ENCODE measurements around the gene TRPM8.

DNA sequence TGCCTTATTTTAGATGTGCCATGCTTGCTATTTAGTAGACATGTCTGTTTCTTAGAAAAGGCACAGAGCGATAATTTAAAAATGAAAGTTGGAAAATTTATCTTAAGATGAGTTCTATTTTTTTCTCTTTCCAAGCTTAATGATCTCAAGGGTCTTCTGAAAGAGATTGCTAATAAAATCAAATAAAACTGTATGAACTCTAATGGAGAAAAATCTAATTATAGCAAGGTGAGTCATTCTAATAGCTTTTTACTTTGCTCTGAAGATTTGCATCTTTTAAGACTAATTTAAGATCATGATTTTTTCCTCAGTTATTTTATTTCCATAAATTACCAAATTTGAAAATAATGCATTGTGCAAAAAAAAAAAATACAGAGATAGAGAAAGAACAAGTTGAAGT lies 97.3 kb downstream of the TRPM8 start:
- TF ChIP-seq, protein P1, sequence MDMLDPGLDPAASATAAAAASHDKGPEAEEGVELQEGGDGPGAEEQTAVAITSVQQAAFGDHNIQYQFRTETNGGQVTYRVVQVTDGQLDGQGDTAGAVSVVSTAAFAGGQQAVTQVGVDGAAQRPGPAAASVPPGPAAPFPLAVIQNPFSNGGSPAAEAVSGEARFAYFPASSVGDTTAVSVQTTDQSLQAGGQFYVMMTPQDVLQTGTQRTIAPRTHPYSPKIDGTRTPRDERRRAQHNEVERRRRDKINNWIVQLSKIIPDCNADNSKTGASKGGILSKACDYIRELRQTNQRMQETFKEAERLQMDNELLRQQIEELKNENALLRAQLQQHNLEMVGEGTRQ (IDR thresholded peaks at IDR 0.05) = no peak
- TF ChIP-seq, protein P2, sequence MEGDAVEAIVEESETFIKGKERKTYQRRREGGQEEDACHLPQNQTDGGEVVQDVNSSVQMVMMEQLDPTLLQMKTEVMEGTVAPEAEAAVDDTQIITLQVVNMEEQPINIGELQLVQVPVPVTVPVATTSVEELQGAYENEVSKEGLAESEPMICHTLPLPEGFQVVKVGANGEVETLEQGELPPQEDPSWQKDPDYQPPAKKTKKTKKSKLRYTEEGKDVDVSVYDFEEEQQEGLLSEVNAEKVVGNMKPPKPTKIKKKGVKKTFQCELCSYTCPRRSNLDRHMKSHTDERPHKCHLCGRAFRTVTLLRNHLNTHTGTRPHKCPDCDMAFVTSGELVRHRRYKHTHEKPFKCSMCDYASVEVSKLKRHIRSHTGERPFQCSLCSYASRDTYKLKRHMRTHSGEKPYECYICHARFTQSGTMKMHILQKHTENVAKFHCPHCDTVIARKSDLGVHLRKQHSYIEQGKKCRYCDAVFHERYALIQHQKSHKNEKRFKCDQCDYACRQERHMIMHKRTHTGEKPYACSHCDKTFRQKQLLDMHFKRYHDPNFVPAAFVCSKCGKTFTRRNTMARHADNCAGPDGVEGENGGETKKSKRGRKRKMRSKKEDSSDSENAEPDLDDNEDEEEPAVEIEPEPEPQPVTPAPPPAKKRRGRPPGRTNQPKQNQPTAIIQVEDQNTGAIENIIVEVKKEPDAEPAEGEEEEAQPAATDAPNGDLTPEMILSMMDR (IDR thresholded peaks at IDR 0.05) = no peak
- TF ChIP-seq PHF8 (IDR thresholded peaks at IDR 0.05; ENCODE audit: borderline replicate concordance, low read depth) = no peak
- no peak for TF ChIP-seq MYC (IDR thresholded peaks at IDR 0.05; ENCODE audit: borderline replicate concordance, low read length)
- no peak for TF ChIP-seq KDM1A (IDR thresholded peaks at IDR 0.05; ENCODE audit: low read depth)
- TF ChIP-seq, protein P3, sequence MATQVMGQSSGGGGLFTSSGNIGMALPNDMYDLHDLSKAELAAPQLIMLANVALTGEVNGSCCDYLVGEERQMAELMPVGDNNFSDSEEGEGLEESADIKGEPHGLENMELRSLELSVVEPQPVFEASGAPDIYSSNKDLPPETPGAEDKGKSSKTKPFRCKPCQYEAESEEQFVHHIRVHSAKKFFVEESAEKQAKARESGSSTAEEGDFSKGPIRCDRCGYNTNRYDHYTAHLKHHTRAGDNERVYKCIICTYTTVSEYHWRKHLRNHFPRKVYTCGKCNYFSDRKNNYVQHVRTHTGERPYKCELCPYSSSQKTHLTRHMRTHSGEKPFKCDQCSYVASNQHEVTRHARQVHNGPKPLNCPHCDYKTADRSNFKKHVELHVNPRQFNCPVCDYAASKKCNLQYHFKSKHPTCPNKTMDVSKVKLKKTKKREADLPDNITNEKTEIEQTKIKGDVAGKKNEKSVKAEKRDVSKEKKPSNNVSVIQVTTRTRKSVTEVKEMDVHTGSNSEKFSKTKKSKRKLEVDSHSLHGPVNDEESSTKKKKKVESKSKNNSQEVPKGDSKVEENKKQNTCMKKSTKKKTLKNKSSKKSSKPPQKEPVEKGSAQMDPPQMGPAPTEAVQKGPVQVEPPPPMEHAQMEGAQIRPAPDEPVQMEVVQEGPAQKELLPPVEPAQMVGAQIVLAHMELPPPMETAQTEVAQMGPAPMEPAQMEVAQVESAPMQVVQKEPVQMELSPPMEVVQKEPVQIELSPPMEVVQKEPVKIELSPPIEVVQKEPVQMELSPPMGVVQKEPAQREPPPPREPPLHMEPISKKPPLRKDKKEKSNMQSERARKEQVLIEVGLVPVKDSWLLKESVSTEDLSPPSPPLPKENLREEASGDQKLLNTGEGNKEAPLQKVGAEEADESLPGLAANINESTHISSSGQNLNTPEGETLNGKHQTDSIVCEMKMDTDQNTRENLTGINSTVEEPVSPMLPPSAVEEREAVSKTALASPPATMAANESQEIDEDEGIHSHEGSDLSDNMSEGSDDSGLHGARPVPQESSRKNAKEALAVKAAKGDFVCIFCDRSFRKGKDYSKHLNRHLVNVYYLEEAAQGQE (IDR thresholded peaks at IDR 0.05) = no peak
- no peak for TF ChIP-seq HOXB13 (CRISPR knock-in tag; IDR thresholded peaks at IDR 0.05; ENCODE audit: low read depth)
- TF ChIP-seq POLR2A (IDR thresholded peaks at IDR 0.05; ENCODE audit: low read length) = no peak
- TF ChIP-seq EP300 (IDR thresholded peaks at IDR 0.05) = no peak
- TF ChIP-seq, protein P4, sequence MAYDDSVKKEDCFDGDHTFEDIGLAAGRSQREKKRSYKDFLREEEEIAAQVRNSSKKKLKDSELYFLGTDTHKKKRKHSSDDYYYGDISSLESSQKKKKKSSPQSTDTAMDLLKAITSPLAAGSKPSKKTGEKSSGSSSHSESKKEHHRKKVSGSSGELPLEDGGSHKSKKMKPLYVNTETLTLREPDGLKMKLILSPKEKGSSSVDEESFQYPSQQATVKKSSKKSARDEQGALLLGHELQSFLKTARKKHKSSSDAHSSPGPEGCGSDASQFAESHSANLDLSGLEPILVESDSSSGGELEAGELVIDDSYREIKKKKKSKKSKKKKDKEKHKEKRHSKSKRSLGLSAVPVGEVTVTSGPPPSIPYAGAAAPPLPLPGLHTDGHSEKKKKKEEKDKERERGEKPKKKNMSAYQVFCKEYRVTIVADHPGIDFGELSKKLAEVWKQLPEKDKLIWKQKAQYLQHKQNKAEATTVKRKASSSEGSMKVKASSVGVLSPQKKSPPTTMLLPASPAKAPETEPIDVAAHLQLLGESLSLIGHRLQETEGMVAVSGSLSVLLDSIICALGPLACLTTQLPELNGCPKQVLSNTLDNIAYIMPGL (CRISPR knock-in tag; IDR thresholded peaks at IDR 0.05; ENCODE audit: borderline replicate concordance) = no peak
- no peak for TF ChIP-seq MAX (IDR thresholded peaks at IDR 0.05)
- TF ChIP-seq POLR2AphosphoS2 (conservative IDR thresholded peaks at IDR 0.05; ENCODE audit: low read length) = no peak
- TF ChIP-seq HDAC2 (IDR thresholded peaks at IDR 0.05) = no peak
